B cell (primary cell): ENCODE results near the gene CAND2.

Experiments used
- CTCF ChIP-seq: fragments of 200-600 bp; IDR thresholded peaks from one replicate; pipeline ENCODE4 v1.8.0; 2022; ENCODE audit warnings: antibody characterized with exemption, mild to moderate bottlenecking
- EZH2 ChIP-seq: IDR thresholded peaks from 2 replicates; pipeline ENCODE4 v1.6.1; 2012; ENCODE audit warnings: borderline replicate concordance, low read depth, mild to moderate bottlenecking, moderate library complexity, low read length; ENCODE audit not compliant: insufficient read depth, poor library complexity, severe bottlenecking

GRCh38 chr3:12764171-12764776, 32.2 kb upstream of the CAND2 start:
- TF ChIP-seq EZH2 (no peak), CTCF (no peak)
